Left hindlimb (tissue), 1 donor: ENCODE data around the gene ARRDC1.
"Not testable (repeated sequence)": the region's sequence is repeated elsewhere in the genome, so short reads cannot be mapped to it uniquely, and the experiment has no call there.

Experiments used
- DNase-seq: peaks from one replicate; pipeline ENCODE4 v3.0.0-alpha.2; 2018

The ARRDC1 gene

GRCh38 chr9:137605121-137606004 is at the start of gene ARRDC1:
ARRDC1 (plus strand) TSS chr9:137605686; CDS start chr9:137605718, 32 bp downstream.
- peak; percentile 97 for DNase-seq

GRCh38 chr9:137556069-137556838 is 49.2 kb upstream of the ARRDC1 start:
- peak; percentile 20 for DNase-seq

DNA sequence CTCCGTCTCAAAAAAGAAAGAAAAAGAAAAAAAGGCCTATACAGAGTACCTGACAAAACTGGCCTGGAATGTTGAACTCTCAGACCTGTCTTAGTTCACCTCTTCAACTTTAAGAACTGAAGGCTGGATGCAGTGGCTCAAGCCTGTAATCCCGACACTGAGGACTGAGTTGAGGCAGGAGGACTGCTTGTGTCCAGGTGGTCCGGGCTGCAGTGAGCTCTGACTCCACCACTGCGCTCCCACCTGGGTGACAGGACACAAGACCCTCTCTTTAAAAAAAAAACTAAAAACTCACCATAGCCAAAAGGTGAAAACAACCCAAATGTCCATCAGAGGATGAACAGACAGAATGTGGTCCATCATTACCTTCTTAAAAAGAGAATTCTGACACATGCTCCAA is 47.4 kb upstream of the ARRDC1 start:
- peak; percentile 9 for DNase-seq

- peak; percentile 19 for DNase-seq
These were observed 41.4 kb upstream of the ARRDC1 start for GRCh38 chr9:137564134-137564533.

DNA sequence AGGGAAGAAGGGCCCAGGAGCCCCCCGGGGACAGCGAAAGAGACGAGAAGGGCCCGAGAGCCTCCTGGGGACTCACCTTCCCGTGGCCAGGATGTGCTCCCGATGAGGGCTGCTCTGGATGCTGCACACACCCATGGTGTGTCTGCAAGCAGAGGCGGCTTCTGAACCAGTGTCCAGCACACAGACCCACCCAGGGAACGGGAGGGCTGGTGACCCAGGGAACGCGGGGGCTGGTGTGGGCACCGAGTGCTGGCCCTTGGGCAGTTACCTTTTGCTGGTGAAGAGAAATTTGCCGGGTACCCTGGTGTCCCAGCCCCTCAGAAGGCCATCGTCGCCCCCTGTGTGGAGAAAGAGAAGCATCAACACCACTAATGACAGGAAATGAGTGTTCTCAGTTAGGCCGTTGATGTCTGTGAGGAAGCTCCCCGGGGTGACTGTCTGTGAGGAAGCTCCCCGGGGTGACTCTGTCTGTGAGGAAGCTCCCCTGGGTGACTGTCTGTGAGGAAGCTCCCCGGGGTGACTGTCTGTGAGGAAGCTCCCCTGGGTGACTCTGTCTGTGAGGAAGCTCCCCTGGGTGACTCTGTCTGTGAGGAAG is 40.6 kb upstream of the ARRDC1 start:
- peak; percentile 18 for DNase-seq

DNA sequence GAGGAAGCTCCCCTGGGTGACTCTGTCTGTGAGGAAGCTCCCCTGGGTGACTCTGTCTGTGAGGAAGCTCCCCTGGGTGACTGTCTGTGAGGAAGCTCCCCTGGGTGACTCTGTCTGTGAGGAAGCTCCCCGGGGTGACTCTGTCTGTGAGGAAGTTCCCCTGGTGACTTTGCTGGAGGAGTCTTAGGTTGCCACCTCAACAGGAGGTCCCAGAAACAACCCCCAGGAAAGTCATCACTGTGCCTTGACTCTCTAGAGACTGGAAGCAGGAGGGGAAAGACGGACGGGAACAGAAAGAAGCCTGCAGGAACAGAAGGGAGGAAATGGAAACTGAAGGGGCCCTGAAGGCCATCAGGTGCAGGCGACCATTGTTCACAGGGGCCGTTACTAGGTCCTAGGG is 37.0 kb upstream of the ARRDC1 start:
- not testable (repeated sequence) for DNase-seq

- DNase-seq: no peak
These were observed 35.8 kb upstream of the ARRDC1 start for GRCh38 chr9:137569609-137570203.

- DNase-seq: no peak
These were observed 34.9 kb upstream of the ARRDC1 start for GRCh38 chr9:137570566-137570965.

DNA sequence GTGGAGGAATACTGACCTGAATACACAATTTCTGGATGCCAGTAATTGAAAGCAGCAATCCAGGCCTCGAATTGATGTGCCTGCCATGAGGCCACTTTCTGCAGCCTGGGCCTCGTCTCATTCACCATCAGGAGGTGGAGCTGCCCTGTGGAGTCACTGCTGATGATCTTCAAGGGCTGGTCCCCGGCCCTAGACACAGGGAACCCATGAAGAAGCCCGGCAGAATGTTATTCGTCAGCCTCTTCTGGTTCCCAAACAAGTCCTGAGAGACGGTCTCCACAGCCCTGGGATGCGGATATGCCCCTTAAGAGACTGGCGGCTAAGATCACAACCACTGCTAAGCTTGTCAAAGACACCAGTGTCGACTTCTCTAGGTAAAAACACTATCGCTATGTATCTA is 31.3 kb upstream of the ARRDC1 start:
- DNase-seq: no peak

- DNase-seq: no peak
These were observed 30.1 kb upstream of the ARRDC1 start for GRCh38 chr9:137575364-137575715.

- no peak for DNase-seq
These were observed 29.6 kb upstream of the ARRDC1 start for GRCh38 chr9:137575716-137576411.

- DNase-seq: peak; percentile 94
These were observed 26.8 kb upstream of the ARRDC1 start, which contains the start of gene DPH7 for GRCh38 chr9:137578518-137579258. DPH7 (minus strand) TSS chr9:137578925; CDS start chr9:137578777, 148 bp downstream.

GRCh38 chr9:137579259-137579604 is 26.3 kb upstream of the ARRDC1 start:
- DNase-seq: peak; percentile 48

DNA sequence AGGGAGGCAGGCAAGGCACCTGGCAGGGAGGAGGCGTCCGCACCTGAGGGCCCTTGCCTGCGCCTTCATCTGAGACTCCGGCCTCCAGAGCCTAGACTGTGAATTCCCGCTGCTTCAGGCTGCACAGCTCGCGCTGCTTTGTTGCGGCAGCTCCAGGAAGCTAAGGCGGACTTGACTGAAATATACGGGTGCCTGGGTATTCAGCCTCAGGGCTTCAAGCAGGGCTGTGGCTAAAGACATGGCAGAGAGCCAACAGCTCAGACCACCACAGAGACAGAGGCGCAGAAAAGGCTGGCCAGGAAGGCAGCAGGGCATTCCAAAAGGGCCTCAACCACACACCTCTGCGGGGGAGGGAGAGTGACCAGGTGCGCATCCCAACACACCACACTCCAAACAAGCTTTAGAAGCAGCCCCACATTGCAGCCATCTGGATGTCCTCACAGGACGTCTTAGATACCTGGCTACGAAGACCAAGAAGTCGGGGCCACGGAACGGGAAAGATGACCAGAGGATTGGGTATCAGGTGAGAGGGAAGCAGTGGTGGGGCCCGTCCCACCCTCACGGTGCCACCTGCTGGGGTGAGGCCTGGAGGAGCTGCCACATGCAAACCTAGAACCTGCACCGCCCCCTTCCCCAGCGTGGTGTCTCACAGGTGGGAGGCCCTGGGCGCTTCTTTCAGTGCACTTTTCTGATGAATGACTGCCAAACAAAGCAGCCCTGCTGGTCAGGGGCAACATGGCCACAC is 25.1 kb upstream of the ARRDC1 start:
- DNase-seq: no peak

- no peak for DNase-seq
These were observed 24.5 kb upstream of the ARRDC1 start for GRCh38 chr9:137580954-137581322.

GRCh38 chr9:137581361-137582285 is 23.9 kb upstream of the ARRDC1 start:
- no peak for DNase-seq

GRCh38 chr9:137582286-137582860 is 23.1 kb upstream of the ARRDC1 start:
- no peak for DNase-seq

DNA sequence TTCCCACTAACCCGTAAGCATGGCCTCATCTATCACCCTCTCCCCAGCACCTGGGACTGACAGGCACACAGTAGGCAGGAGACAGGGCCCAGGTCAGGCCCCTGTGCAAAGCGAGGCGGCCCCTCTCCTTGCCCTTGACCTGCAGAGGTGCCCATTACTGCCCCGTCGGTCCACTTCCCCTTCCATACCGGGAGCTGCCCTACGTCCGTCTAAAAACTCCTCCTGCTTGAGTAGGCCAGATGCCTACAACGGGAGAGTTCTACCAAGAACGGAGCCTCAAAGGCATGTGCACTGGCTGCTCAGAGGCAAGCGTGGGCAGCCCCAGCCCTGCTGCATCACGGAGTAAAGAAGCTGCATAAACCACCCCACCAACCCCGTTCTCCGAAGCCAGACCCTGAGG is 22.1 kb upstream of the ARRDC1 start:
- DNase-seq: no peak

- no peak for DNase-seq
These were observed 21.5 kb upstream of the ARRDC1 start for GRCh38 chr9:137583957-137584356.

- DNase-seq: no peak
These were observed 18.6 kb upstream of the ARRDC1 start for GRCh38 chr9:137586854-137587253.
